Hepatocyte (in vitro differentiated cells): ENCODE results near the gene CARD19. TPM values are rescaled to one million over a fixed set of nuclear protein-coding genes. Genes with fewer than 3 reads are reported as not detected.

ENCODE experiments used
- DNase-seq: peaks from one replicate; pipeline ENCODE4 v3.0.0-alpha.2; 2016; ENCODE audit warnings: low spot score
- H2AFZ ChIP-seq: fragments of 200-600 bp; sonication (generic); 2 replicates; pipeline ENCODE4 v1.6.0; 2016; ENCODE audit warnings: antibody characterized with exemption, mild to moderate bottlenecking
- H3K27ac ChIP-seq: fragments of 200-600 bp; sonication (generic); 2 replicates; pipeline ENCODE4 v1.5.1; 2016; ENCODE audit warnings: mild to moderate bottlenecking
- H3K27me3 ChIP-seq: fragments of 200-600 bp; sonication (generic); 2 replicates; pipeline ENCODE4 v1.6.1; 2016
- H3K36me3 ChIP-seq: fragments of 200-600 bp; sonication (generic); replicated peaks from 2 replicates; pipeline ENCODE4 v1.5.1; 2016; ENCODE audit warnings: low read depth; ENCODE audit not compliant: insufficient read depth
- H3K4me1 ChIP-seq: fragments of 200-600 bp; sonication (generic); 2 replicates; pipeline ENCODE4 v1.5.1; 2016; ENCODE audit warnings: mild to moderate bottlenecking, moderate library complexity; ENCODE audit not compliant: insufficient read depth
- H3K4me2 ChIP-seq: fragments of 200-600 bp; sonication (generic); 2 replicates; pipeline ENCODE4 v1.6.0; 2016
- H3K4me3 ChIP-seq: fragments of 200-600 bp; sonication (generic); 2 replicates; pipeline ENCODE4 v1.5.1; 2016; ENCODE audit warnings: mild to moderate bottlenecking
- H3K79me2 ChIP-seq: fragments of 200-600 bp; sonication (generic); 2 replicates; pipeline ENCODE4 v1.6.0; 2017; ENCODE audit warnings: mild to moderate bottlenecking
- H3K9me2 ChIP-seq: fragments of 200-600 bp; sonication (generic); replicated peaks from 2 replicates; pipeline ENCODE4 v1.6.0; 2017; ENCODE audit warnings: mild to moderate bottlenecking; ENCODE audit not compliant: insufficient read depth
- H3K9me3 ChIP-seq: fragments of 200-600 bp; sonication (generic); 2 replicates; pipeline ENCODE4 v1.5.1; 2016; ENCODE audit warnings: low read depth, mild to moderate bottlenecking
- H4K20me1 ChIP-seq: fragments of 200-600 bp; sonication (generic); 2 replicates; pipeline ENCODE4 v1.6.0; 2016; ENCODE audit warnings: mild to moderate bottlenecking; ENCODE audit not compliant: insufficient read depth, poor library complexity, severe bottlenecking
- EZH2 ChIP-seq: fragments of 200-600 bp; sonication (generic); IDR thresholded peaks from 2 replicates; pipeline ENCODE4 v1.6.1; 2016; ENCODE audit warnings: antibody characterized with exemption, mild to moderate bottlenecking, borderline replicate concordance
- EZH2phosphoT487 ChIP-seq: fragments of 200-600 bp; sonication (generic); IDR thresholded peaks from one replicate; pipeline ENCODE4 v1.6.1; 2018; ENCODE audit warnings: antibody characterized with exemption, mild to moderate bottlenecking, low read depth, moderate library complexity; ENCODE audit not compliant: unreplicated experiment, severe bottlenecking
- WGBS: methylation state at CpG from one replicate; pipeline ENCODE4 v1.1.6; 2016; ENCODE audit warnings: low lambda C conversion rate; ENCODE audit errors: missing lambda C conversion rate; 5-methylcytosine and 5-hydroxymethylcytosine counted together
- polyA plus RNA-seq: library from polyadenylated mRNA; unstranded; fragments of >200 nt; fragmentation: Nextera tagmentation; extraction: Ambion mirVana; gene quantifications from 2 replicates; pipeline ENCODE4 v1.2.1, GENCODE V29; 2016
- total RNA-seq: library from RNA; depleted of rRNA; stranded (reverse); fragments of >200 nt; gene quantifications from 2 replicates; pipeline ENCODE4 v1.2.3, GENCODE V29; 2014
- TF ChIP-seq, protein P1 (sequence below): fragments of 200-600 bp; sonication (generic); IDR thresholded peaks from 2 replicates; pipeline ENCODE4 v1.5.1; 2016; ENCODE audit warnings: antibody characterized with exemption, mild to moderate bottlenecking; ENCODE audit not compliant: poor library complexity

Gene CARD19
- total and polyA plus RNA-seq, 2 experiments from 2014 or later, result 51.3 to 72.1 TPM

DNA sequence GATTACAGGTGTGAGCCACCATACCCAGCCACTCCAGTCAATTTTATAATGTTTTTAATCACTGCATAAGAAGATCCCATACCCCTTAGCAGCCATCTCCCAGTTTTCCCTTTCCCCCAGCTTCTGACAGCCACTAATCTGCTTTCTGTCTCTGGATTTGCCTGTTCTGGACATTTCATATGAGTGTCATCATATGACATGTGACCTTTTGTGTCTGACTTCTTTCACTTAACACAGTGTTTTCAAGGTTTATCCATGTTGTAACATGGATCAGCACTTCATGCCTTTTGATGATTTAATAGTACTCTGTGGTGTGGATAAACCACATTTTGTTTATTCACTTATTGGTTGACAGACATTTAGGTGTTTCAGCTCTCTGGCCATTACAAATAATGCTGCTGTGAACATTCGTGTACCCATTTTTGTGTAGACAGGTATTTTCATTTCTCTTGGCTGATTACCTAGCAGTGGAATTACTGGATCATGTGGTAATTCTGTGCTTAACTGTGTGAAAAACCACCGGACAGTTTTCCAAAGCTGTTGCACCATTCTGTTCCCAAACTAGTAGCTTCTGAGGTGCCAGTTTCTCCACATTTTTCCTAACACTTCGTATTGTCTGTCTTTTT lies 28.9 kb upstream of the CARD19 start:
- no peaks in the 10 kb centered on the region for H3K36me3 ChIP-seq
- H3K4me2 ChIP-seq, result no peak overlapping the region
- H3K27ac ChIP-seq, result no peak overlapping the region
- no peaks in the 10 kb centered on the region for H3K9me2 ChIP-seq
- no peaks in the 10 kb centered on the region for H4K20me1 ChIP-seq
- H3K9me3 ChIP-seq, result no peaks in the 10 kb centered on the region
- no peak overlapping the region for H3K4me3 ChIP-seq
- H3K79me2 ChIP-seq, result no peaks in the 10 kb centered on the region
- H3K4me1 ChIP-seq, result peaks cover 4% of the 10 kb centered on the region
- no peaks in the 10 kb centered on the region for H3K27me3 ChIP-seq
- H2AFZ ChIP-seq, result no peak overlapping the region
- DNase-seq, result no peak
- 84% methylated on average over 3 of the region's 3 CpGs for WGBS
- TF ChIP-seq EZH2phosphoT487 (no peak), EZH2 (no peak)
- TF ChIP-seq, protein P1, sequence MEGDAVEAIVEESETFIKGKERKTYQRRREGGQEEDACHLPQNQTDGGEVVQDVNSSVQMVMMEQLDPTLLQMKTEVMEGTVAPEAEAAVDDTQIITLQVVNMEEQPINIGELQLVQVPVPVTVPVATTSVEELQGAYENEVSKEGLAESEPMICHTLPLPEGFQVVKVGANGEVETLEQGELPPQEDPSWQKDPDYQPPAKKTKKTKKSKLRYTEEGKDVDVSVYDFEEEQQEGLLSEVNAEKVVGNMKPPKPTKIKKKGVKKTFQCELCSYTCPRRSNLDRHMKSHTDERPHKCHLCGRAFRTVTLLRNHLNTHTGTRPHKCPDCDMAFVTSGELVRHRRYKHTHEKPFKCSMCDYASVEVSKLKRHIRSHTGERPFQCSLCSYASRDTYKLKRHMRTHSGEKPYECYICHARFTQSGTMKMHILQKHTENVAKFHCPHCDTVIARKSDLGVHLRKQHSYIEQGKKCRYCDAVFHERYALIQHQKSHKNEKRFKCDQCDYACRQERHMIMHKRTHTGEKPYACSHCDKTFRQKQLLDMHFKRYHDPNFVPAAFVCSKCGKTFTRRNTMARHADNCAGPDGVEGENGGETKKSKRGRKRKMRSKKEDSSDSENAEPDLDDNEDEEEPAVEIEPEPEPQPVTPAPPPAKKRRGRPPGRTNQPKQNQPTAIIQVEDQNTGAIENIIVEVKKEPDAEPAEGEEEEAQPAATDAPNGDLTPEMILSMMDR, result no peak

DNA sequence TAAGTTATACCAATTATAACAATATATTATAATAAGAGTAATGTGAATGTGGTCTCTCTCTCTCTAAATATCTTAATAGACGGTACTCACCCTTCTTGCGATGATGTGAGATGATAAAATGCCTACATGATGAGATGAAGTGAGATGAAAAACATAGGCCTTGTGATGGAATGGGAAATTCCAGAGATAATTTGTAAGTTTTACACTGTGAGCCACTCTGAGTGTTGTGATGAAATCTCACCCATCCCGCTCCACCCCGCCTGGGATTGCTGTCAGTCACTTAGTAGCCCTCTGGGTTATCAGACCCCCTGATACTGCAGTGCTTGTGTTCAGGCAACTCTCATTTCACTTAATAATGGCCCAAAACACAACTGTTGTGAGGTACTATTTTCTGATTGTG lies 27.1 kb upstream of the CARD19 start:
- WGBS, result 87% methylated on average over 4 of the region's 4 CpGs
- Histone ChIP-seq H3K79me2 (no peaks in the 10 kb centered on the region), H3K27ac (no peak overlapping the region), H2AFZ (no peak overlapping the region), H4K20me1 (no peaks in the 10 kb centered on the region), H3K9me3 (no peaks in the 10 kb centered on the region), H3K9me2 (no peaks in the 10 kb centered on the region), H3K36me3 (no peaks in the 10 kb centered on the region), H3K4me2 (no peak overlapping the region), H3K27me3 (no peaks in the 10 kb centered on the region), H3K4me1 (no peaks in the 10 kb centered on the region), H3K4me3 (no peak overlapping the region)
- no peak for DNase-seq
- no peak for TF ChIP-seq EZH2phosphoT487
- no peak for TF ChIP-seq EZH2
- TF ChIP-seq, protein P1, result no peak

DNA sequence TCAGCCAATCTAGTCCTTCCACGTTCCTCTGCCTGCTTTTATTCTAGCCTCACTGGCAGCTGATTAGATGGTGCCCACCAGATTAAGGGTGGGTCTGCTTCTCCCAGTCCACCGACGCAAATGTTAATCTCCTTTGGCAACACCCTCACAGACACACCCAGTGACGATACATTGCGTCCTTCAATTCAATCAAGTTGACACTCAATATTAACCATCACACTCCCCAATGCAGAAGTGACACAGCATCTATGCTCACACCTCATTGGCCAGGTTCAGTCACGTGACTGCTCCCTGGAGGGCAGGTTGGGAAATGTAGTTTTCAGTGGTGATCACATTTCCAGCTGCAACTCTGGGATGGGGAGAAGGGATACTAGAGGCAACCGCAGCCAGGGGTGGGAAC lies 24.6 kb upstream of the CARD19 start:
- no peaks in the 10 kb centered on the region for H3K27me3 ChIP-seq
- 85% methylated on average over 7 of the region's 7 CpGs for WGBS
- H3K4me2 ChIP-seq, result no peak overlapping the region
- no peaks in the 10 kb centered on the region for H4K20me1 ChIP-seq
- H3K9me2 ChIP-seq, result no peaks in the 10 kb centered on the region
- TF ChIP-seq, protein P1, result no peak
- TF ChIP-seq EZH2, result no peak
- no peak for TF ChIP-seq EZH2phosphoT487
- no peaks in the 10 kb centered on the region for H3K79me2 ChIP-seq
- no peak for DNase-seq
- no peak overlapping the region for H3K27ac ChIP-seq
- H3K36me3 ChIP-seq, result no peaks in the 10 kb centered on the region
- H3K4me3 ChIP-seq, result no peak overlapping the region
- H3K4me1 ChIP-seq, result no peaks in the 10 kb centered on the region
- H2AFZ ChIP-seq, result no peak overlapping the region
- H3K9me3 ChIP-seq, result no peaks in the 10 kb centered on the region

DNA sequence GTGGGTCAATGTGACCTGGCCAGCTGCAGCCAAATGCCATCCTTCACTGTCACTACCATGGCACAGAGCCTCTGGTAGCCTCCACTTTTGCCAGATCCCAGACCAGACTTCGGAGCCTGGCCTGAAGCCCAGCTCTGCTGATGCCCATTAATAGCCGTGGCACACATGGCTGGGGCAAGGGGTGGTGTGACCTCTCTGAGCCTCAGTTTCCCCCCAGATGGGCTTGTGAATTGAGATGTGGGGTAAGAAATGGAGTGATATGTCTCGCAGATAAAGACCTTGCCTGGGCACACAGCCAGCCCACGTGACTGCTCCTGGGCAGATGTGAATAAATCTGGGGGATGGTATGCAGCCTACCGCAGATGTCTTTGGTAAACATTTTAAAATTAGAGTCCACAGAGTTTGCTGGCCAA lies 23.6 kb upstream of the CARD19 start:
- H3K9me2 ChIP-seq, result no peaks in the 10 kb centered on the region
- H2AFZ ChIP-seq, result no peak overlapping the region
- 66% methylated on average over 5 of the region's 5 CpGs for WGBS
- H3K27ac ChIP-seq, result no peak overlapping the region
- no peak for DNase-seq
- H3K4me1 ChIP-seq, result no peaks in the 10 kb centered on the region
- H3K79me2 ChIP-seq, result no peaks in the 10 kb centered on the region
- H3K4me2 ChIP-seq, result no peak overlapping the region
- TF ChIP-seq, protein P1, result no peak
- TF ChIP-seq EZH2phosphoT487 (no peak), EZH2 (no peak)
- H3K36me3 ChIP-seq, result no peaks in the 10 kb centered on the region
- no peaks in the 10 kb centered on the region for H3K27me3 ChIP-seq
- no peaks in the 10 kb centered on the region for H4K20me1 ChIP-seq
- H3K4me3 ChIP-seq, result no peak overlapping the region
- no peaks in the 10 kb centered on the region for H3K9me3 ChIP-seq
